ENCODE results near the gene RFLNA.

The RFLNA gene

GRCh38 chr12:124310785-124311184 lies 15.9 kb downstream of the RFLNA start:
- CTCF ChIA-PET = interaction anchor here (1.3 kb wide), 1 partner anchor 10 kb away, joined by 7 read pairs; no protein-coding TSS in a partner anchor
- POLR2A ChIA-PET = no interaction called here
- TF ChIP-seq CTCF (IDR thresholded peaks at IDR 0.05; ENCODE audit: control extremely low read depth, extremely low read depth, low read depth, missing control alignments) = no peak
- DNase-seq (ENCODE audit: extremely low spot score) = no peak

GRCh38 chr12:124311292-124312109 lies 16.6 kb downstream of the RFLNA start:
- ChIA-PET POLR2A (no interaction called here), CTCF (interaction anchor here (1.3 kb wide), 2 partner anchors 9 to 274 kb away, joined by 3 to 7 read pairs; no protein-coding TSS in a partner anchor)
- no peak for DNase-seq (ENCODE audit: extremely low spot score)
- TF ChIP-seq CTCF (IDR thresholded peaks at IDR 0.05; ENCODE audit: control extremely low read depth, extremely low read depth, low read depth, missing control alignments) = no peak

GRCh38 chr12:124312601-124313000 lies 17.7 kb downstream of the RFLNA start:
- CTCF ChIA-PET = interaction anchor here (1.3 kb wide), 1 partner anchor 275 kb away, joined by 3 read pairs; no protein-coding TSS in a partner anchor
- DNase-seq (ENCODE audit: extremely low spot score) = no peak
- TF ChIP-seq CTCF (IDR thresholded peaks at IDR 0.05; ENCODE audit: control extremely low read depth, extremely low read depth, low read depth, missing control alignments) = no peak
- POLR2A ChIA-PET = no interaction called here

- TF ChIP-seq CTCF (IDR thresholded peaks at IDR 0.05; ENCODE audit: control extremely low read depth, extremely low read depth, low read depth, missing control alignments) = no peak
- ChIA-PET POLR2A (no interaction called here), CTCF (no interaction called here)
- DNase-seq (ENCODE audit: extremely low spot score) = no peak
Observed at GRCh38 chr12:124314207-124314606, 19.3 kb downstream of the RFLNA start.

GRCh38 chr12:124314766-124315165 lies 19.9 kb downstream of the RFLNA start:
- no peak for TF ChIP-seq CTCF (IDR thresholded peaks at IDR 0.05; ENCODE audit: control extremely low read depth, extremely low read depth, low read depth, missing control alignments)
- CTCF ChIA-PET = interaction anchor here (1.8 kb wide), 1 partner anchor 276 kb away, joined by 3 read pairs; no protein-coding TSS in a partner anchor
- POLR2A ChIA-PET = no interaction called here
- DNase-seq (ENCODE audit: extremely low spot score) = no peak

GRCh38 chr12:124315372-124316044 lies 20.6 kb downstream of the RFLNA start:
- no peak for TF ChIP-seq CTCF (IDR thresholded peaks at IDR 0.05; ENCODE audit: control extremely low read depth, extremely low read depth, low read depth, missing control alignments)
- no peak for DNase-seq (ENCODE audit: extremely low spot score)
- ChIA-PET CTCF (interaction anchor here (1.4 to 1.8 kb wide), 2 partner anchors 276 to 278 kb away, joined by 3 to 5 read pairs; no protein-coding TSS in a partner anchor), POLR2A (no interaction called here)

Measured in GM10248 (cell line).